NT2/D1 (cell line): ENCODE measurements around the gene AGBL5.

ENCODE experiments used
- YY1 ChIP-seq: IDR thresholded peaks from 2 replicates; pipeline ENCODE4 v1.6.1; 2011; ENCODE audit not compliant: insufficient read length, insufficient read depth
- ZNF274 ChIP-seq: IDR thresholded peaks from 2 replicates; pipeline ENCODE4 v1.6.1; 2011; ENCODE audit warnings: mild to moderate bottlenecking, low read depth, low read length

GRCh38 chr2:27072920-27073319, 21.5 kb downstream of the AGBL5 start:
- TF ChIP-seq ZNF274 (no peak), YY1 (no peak)
